Epithelial cell of prostate (primary cell): ENCODE measurements around the gene MRPL36.
"Not testable (repeated sequence)": the region's sequence is repeated elsewhere in the genome, so short reads cannot be mapped to it uniquely, and the experiment has no call there.

Experiments
- DNase-seq: peaks from one replicate; pipeline ENCODE4 v3.0.0-alpha.2; 2011; ENCODE audit warnings: low read depth, low spot score
- H3K27ac ChIP-seq: fragments of 450-650 bp; 2 replicates; pipeline ENCODE4 v1.5.1; 2017; ENCODE audit warnings: mild to moderate bottlenecking

The MRPL36 gene

DNA sequence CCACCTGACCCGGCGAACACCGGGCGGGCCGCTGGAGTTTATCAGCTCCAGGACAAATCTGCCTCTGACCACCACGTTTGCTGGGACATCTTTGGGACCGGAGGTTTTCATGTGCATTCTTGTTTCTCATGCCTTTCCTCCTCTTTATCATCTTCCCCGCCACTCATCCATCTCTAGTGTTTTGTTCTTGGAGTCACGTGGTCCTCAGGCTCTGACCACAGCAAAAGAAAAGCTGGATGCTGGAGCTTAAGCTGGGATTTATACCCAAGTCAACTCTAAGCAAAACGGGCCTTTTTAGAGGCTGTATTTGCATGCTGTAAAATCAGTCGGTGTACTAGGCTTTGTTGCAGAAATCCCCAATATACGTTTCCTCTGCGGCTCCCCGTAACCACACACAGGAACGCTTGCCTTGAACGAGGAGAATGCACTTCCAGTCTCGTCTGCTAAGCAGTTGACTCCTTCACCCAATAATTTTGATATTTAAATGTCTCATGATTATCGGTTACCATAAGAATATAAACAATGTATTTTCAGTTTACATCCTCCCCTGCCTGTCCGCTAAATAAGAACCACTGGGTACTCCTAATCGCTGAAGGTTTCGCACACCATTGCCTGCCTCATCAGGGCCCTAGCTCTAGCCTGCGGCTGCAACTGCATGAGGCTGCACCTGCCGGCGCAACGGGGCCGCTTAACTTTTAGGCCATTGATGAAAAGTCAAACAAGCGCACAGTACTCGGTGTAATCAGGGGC is 1.0 kb upstream of the MRPL36 start:
- no peak for DNase-seq
- peak overlapping the region; percentile 63 for H3K27ac ChIP-seq

DNA sequence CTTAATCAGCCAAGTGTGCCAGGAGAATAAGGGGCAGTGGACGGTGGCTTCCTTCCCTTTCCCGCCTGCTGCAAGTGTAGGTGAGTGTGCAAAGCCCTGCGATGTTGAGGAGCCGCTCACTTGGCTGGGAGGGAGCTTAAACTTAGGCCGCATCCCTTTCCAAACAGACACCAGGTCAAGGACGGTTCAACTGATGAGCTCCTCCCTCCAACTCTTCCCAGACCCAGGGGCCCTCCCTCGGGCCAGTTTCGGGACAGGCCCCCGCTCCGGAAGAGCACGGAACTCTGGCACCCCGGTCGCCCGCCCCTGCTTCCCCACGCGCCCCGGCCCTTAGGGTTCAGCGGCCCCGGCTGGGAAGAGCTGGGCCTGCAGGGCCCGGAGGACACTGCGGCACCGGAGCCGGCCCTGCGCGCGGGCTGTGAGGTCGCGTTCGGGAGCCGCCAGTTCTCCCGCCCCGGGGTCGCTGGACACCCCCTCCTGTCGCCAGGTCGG is 481 bp downstream of the MRPL36 start:
- peak overlapping the region; percentile 63 for H3K27ac ChIP-seq
- DNase-seq: no peak

- not testable (repeated sequence) for H3K27ac ChIP-seq, DNase-seq
Observed at GRCh38 chr5:1798589-1798988, 1.0 kb downstream of the MRPL36 start.

DNA sequence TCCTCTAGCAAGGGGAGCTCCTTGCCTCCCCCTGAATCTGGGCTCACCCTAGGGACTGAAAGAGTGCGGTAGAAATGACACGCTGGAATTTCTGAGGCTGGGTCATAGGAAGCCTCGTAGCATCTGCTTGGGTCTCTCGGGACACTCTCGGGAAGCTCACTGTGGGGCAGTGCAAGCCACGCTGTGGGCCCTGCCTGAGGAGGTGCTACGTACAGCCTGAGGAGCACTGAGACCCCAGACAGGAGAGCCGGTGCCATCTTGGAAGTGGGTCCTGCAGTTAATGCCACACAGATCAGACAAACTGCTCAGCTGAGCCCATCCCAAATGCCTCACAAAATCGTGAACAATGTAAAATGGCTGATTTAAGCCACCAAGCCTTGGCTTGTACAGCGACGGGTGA is 1.8 kb downstream of the MRPL36 start:
- no peak for DNase-seq
- H3K27ac ChIP-seq: no peak overlapping the region

GRCh38 chr5:1797103-1797800 is 2.4 kb downstream of the MRPL36 start:
- DNase-seq: no peak
- no peak overlapping the region for H3K27ac ChIP-seq

DNA sequence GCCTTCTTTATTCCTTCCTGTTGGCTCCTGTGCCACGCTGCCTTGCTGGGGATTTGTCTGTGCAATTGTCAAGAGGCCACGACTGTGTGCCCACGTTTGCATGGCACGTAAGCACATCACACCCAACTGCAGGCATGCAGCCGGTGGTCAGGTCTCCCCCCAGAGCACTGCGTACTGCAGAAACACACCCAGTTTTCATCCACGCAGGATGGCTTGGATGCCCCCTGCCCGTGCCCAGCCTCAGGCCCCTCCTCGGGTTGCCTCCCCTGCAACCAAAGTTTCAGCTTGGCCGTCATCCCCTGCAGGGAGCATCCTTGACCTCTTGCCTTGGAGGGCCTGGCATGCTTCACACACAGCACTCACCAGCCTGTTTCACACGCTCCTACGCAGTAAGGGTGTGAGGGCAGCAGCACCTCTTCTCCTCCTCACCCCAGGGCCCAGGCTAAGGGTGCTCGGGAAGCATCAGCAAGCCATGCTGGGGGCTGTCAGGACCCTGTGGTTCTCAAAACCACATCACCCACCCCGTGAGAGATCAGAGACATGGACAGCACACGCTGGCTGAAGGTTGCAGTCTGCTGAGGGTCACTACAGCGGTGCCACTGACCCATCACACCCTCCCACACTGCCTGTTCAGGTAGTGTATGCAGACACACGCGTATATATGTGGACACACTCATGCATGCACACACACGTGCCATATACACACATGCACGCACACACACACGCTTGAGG is 3.1 kb downstream of the MRPL36 start:
- DNase-seq: no peak
- no peak overlapping the region for H3K27ac ChIP-seq

- H3K27ac ChIP-seq: no peak overlapping the region
- DNase-seq: no peak
Observed at GRCh38 chr5:1795931-1796330, 3.7 kb downstream of the MRPL36 start.

- H3K27ac ChIP-seq: no peak overlapping the region
- DNase-seq: no peak
Observed at GRCh38 chr5:1795506-1795905, 4.1 kb downstream of the MRPL36 start.

DNA sequence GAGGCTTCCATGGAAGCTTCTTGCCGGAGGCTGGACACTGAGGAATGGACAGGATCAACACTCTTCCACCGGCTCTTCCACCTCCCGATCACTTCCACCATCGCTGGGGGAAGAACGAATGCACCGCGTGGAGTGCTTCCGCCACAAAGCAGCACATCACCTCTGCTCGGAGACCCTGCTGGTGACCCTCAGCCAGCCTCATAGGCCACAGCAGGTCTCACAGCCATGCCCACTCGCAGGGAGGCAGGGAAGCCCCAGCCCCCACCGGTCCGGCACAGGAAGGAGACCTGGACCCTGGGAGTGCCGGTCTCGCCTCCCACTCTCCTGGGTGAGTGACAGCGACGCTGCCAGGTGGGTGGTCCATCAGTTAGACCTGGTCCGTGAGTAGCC is 4.7 kb downstream of the MRPL36 start:
- no peak overlapping the region for H3K27ac ChIP-seq
- DNase-seq: no peak

DNA sequence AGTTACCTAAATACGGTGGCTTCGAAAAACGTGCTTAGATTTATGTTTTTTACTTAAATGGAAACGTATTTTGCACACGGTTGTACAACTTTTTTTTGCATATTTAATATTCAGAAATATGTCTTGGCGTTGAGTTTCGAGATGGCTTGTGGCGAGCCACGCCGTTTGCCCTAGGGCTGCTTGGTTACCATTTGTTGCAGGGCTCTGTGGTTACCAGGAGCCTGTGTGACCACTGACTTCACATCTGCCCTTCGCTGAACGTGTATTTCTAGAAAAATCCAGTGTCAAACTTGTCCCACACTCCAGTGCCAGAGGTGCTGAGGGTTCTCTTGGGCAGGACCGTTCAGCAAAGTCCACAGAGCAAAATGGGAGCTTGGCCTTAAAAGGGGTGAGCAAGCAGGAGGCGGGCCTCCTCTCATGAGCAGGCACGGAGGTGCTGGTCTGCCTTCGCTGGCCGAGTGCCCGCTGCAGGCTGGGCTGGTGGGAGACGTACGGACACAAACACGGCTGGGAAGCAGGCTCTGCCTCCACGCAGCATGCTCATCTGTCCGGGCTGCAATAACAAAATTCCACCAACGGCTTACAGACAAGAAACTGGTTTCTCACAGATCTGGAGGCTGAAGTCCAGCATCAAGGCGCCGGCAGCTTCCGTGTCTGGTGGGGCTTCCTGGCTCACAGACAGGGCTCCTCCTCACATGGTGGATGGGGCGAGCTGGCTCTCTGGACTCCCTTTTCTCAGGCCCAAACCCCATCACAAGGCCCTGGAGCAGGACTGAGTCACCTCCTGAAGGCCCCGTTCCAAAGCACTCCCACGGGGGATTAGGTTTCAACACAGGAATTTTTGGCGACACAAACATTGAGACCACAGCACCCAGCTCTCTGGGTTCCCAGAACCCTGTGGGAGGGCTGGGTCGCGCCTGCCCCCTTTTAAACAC is 5.4 kb downstream of the MRPL36 start:
- no peak for DNase-seq
- H3K27ac ChIP-seq: no peak overlapping the region

GRCh38 chr5:1793301-1793740 is 6.3 kb downstream of the MRPL36 start:
- no peak for DNase-seq
- no peak overlapping the region for H3K27ac ChIP-seq

DNA sequence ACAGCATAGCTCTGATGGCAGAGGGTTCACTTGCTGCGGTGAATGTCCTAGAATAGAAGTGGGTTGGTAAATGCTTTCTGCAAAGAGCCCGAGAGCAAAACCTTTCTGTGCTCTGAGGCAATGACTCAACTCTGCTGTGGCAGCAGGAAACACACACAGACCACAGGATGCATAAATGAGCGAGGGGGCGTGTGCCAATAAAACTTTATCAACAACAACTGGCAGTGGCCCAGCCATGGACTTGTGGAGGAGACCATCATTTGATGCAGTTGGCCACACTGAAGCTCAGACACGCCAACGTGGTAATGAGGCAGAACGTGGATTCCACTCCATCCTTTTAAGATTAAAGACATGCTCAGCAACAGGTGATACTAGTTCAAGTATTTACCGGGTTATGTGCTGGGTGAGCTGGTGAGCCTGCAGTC is 6.8 kb downstream of the MRPL36 start:
- DNase-seq: peak; percentile 48

DNA sequence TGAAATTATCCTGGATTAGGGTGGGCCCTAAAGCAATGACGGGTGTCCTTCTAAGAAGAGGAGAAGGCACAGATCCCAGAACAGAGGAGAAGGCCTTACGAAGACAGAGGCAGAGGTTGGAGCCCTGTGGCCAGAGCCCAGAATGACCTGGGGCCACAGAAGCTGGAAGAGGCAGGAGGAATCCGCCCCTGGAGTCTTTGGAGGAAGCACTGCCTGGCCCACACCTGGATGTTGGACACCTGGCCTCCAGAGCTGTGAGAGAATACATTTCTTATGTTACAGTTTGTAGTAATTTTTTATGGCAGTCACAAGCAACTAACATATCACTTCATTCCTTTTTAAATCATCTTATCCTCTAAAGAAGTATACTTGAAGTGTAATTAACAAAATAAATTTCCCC is 8.5 kb downstream of the MRPL36 start:
- no peak for DNase-seq
- no peak overlapping the region for H3K27ac ChIP-seq

More for the DNA sequence above, 6.8 kb downstream of the MRPL36 start:
- H3K27ac ChIP-seq: no peak overlapping the region

GRCh38 chr5:1789834-1790471 is 9.7 kb downstream of the MRPL36 start:
- H3K27ac ChIP-seq: peak overlapping the region; percentile 60

GRCh38 chr5:1789438-1789833 is 10.2 kb downstream of the MRPL36 start:
- peak; percentile 66 for DNase-seq
- H3K27ac ChIP-seq: peak overlapping the region; percentile 60

More at GRCh38 chr5:1789834-1790471, 9.7 kb downstream of the MRPL36 start:
- DNase-seq: peak; percentile 36

GRCh38 chr5:1788828-1789227 is 10.8 kb downstream of the MRPL36 start:
- no peak overlapping the region for H3K27ac ChIP-seq
- DNase-seq: no peak

DNA sequence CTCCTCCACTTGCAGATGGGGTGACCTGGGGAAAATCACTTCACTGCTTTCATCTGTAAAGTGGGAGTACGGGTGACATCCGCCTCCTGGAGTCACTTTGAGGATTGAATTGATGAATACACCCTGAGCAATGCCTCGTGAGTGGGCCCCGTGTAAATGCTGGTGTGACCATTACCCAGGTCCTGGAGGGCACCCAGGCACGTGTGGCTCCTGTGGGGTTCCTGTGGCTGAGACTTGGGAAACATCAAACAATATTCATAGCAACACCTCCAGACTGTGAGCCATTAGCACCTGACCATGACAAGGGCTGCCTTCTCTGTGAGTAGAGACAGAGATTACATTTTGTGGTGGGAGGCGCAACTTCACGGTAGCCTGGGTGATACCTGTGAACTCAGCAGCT is 11.4 kb downstream of the MRPL36 start:
- no peak overlapping the region for H3K27ac ChIP-seq
- no peak for DNase-seq

GRCh38 chr5:1787472-1788047 is 12.1 kb downstream of the MRPL36 start:
- H3K27ac ChIP-seq: no peak overlapping the region
- no peak for DNase-seq
